Stomach (tissue), 4 donors: ENCODE measurements around the gene GALNS.

Source experiments
- CTCF ChIP-seq, 7 experiments: fragments of 450-650 bp in 4 of 7; fragments of 200-600 bp in 3 of 7; sonication (generic) in 3 of 7; IDR thresholded peaks; one replicate each; pipeline ENCODE4 v1.5.1; 2016 to 2019; ENCODE audit warnings: antibody characterized with exemption in 7 of 7, control low read depth in 2 of 7, mild to moderate bottlenecking in 1 of 7
- EP300 ChIP-seq: sonication (generic); formaldehyde crosslinking; IDR thresholded peaks from one replicate; pipeline ENCODE4 v1.6.1; 2017; ENCODE audit warnings: antibody characterized with exemption
- POLR2AphosphoS5 ChIP-seq, 3 donors: sonication (generic); formaldehyde crosslinking; IDR thresholded peaks; one replicate each; pipeline ENCODE4 v1.6.1; 2016; ENCODE audit warnings: antibody characterized with exemption in 3 of 3

- no peak for TF ChIP-seq CTCF (IDR thresholded peaks at IDR 0.05)
- TF ChIP-seq POLR2AphosphoS5 (IDR thresholded peaks at IDR 0.05), result no peak
- TF ChIP-seq EP300, result no peak
Measured at GRCh38 chr16:88839026-88839529, 17.7 kb downstream of the GALNS start.
